Glutamatergic neuron (in vitro differentiated cells): Measurements from ENCODE around the gene MED25. TPM values are rescaled to one million over a fixed set of nuclear protein-coding genes. Genes with fewer than 3 reads are reported as not detected.
A peak's percentile ranks its signal among the peaks of the same experiment; 100 is the strongest.

Experiments used
- DNase-seq: peaks from one replicate; pipeline ENCODE4 v3.0.0; 2022
- H3K27ac Mint-ChIP-seq: one replicate; pipeline ENCODE4 v1.8.0; 2020; ENCODE audit warnings: mild to moderate bottlenecking, mixed read lengths, inconsistent platforms; ENCODE audit not compliant: unreplicated experiment
- H3K27me3 Mint-ChIP-seq: one replicate; pipeline ENCODE4 v1.8.0; 2020; ENCODE audit warnings: mild to moderate bottlenecking, moderate library complexity, mixed read lengths, inconsistent platforms; ENCODE audit not compliant: unreplicated experiment
- H3K36me3 Mint-ChIP-seq: one replicate; pipeline ENCODE4 v1.8.0; 2020; ENCODE audit warnings: mild to moderate bottlenecking, mixed read lengths, inconsistent platforms; ENCODE audit not compliant: unreplicated experiment
- H3K4me1 Mint-ChIP-seq: one replicate; pipeline ENCODE4 v1.8.0; 2020; ENCODE audit warnings: mild to moderate bottlenecking, low read depth, mixed read lengths, inconsistent platforms; ENCODE audit not compliant: unreplicated experiment
- H3K4me3 Mint-ChIP-seq: one replicate; pipeline ENCODE4 v1.8.0; 2020; ENCODE audit warnings: mild to moderate bottlenecking, mixed read lengths, inconsistent platforms; ENCODE audit not compliant: unreplicated experiment
- H3K9me3 Mint-ChIP-seq: one replicate; pipeline ENCODE4 v1.8.0; 2020; ENCODE audit warnings: mild to moderate bottlenecking, moderate library complexity, mixed read lengths, inconsistent platforms; ENCODE audit not compliant: unreplicated experiment
- CTCF ChIP-seq: fragments of 200-600 bp; sonication (generic); IDR thresholded peaks from one replicate; pipeline ENCODE4 v1.5.0; 2021; ENCODE audit not compliant: partially characterized antibody, unreplicated experiment
- total RNA-seq: library from RNA; stranded (reverse); fragmentation: NEBNext Ultra II Directional; extraction: Animal tissue kit (Norgen Biotek cat#: 25700); gene quantifications from one replicate; pipeline ENCODE4 v1.2.1, GENCODE V29; 2021; ENCODE audit not compliant: unreplicated experiment

The MED25 gene
- total RNA-seq, 1 donor from 2014 or later: 51.0 TPM

- peak overlapping the region; percentile 62 for H3K27ac Mint-ChIP-seq
Observed at GRCh38 chr19:49809941-49810389, 8.1 kb upstream of the MED25 start.

GRCh38 chr19:49811328-49811727 lies 6.8 kb upstream of the MED25 start:
- DNase-seq: no peak
- Mint-ChIP-seq H3K4me3 (peak overlapping the region; percentile 93), H3K9me3 (peaks cover 7% of the 10 kb centered on the region), H3K36me3 (no peaks in the 10 kb centered on the region), H3K4me1 (peaks cover 6% of the 10 kb centered on the region), H3K27me3 (peaks cover 7% of the 10 kb centered on the region), H3K27ac (no peak overlapping the region)
- no peak for TF ChIP-seq CTCF

More at GRCh38 chr19:49809941-49810389, 8.1 kb upstream of the MED25 start:
- Mint-ChIP-seq H3K27me3 (peaks cover 7% of the 10 kb centered on the region), H3K9me3 (peaks cover 9% of the 10 kb centered on the region), H3K4me1 (peaks cover 6% of the 10 kb centered on the region), H3K36me3 (no peaks in the 10 kb centered on the region), H3K4me3 (peak overlapping the region; percentile 84)
- DNase-seq: no peak
- TF ChIP-seq CTCF: no peak

- peak overlapping the region; percentile 93 for H3K4me3 Mint-ChIP-seq
- no peaks in the 10 kb centered on the region for H3K36me3 Mint-ChIP-seq
- DNase-seq: no peak
- no peak for TF ChIP-seq CTCF
- H3K27me3 Mint-ChIP-seq: peaks cover 7% of the 10 kb centered on the region
- peaks cover 5% of the 10 kb centered on the region for H3K9me3 Mint-ChIP-seq
- H3K27ac Mint-ChIP-seq: peak overlapping the region; percentile 97
- peaks cover 6% of the 10 kb centered on the region for H3K4me1 Mint-ChIP-seq
Observed at GRCh38 chr19:49812452-49812996, 5.6 kb upstream of the MED25 start.

- Mint-ChIP-seq H3K36me3 (no peaks in the 10 kb centered on the region), H3K4me3 (peak within 1 kb of the TSS; percentile 93), H3K4me1 (peaks cover 4% of the 10 kb centered on the region), H3K27me3 (peaks cover 7% of the 10 kb centered on the region), H3K9me3 (peaks cover 5% of the 10 kb centered on the region), H3K27ac (peak within 1 kb of the TSS; percentile 97)
- TF ChIP-seq CTCF: no peak
- peak; percentile 93 for DNase-seq
Observed at GRCh38 chr19:49812997-49813861, 4.9 kb upstream of the MED25 start, which contains the start of gene FUZ. FUZ (minus strand) TSS chr19:49813292; CDS start chr19:49813106, 186 bp downstream.

GRCh38 chr19:49814010-49814409 lies 4.1 kb upstream of the MED25 start:
- no peak for DNase-seq
- Mint-ChIP-seq H3K9me3 (peaks cover 5% of the 10 kb centered on the region), H3K4me1 (peaks cover 4% of the 10 kb centered on the region), H3K4me3 (peak overlapping the region; percentile 93), H3K27ac (peak overlapping the region; percentile 97), H3K36me3 (no peaks in the 10 kb centered on the region), H3K27me3 (peaks cover 9% of the 10 kb centered on the region)
- TF ChIP-seq CTCF: no peak
